H1 (cell line): Measurements from ENCODE around the gene ADNP2.

Source experiments
- CTCF ChIP-seq, 3 experiments: IDR thresholded peaks; 1 replicate in 2 of 3; 2 replicates in 1 of 3; pipeline versions ENCODE4 v1.5.1 to v1.6.1; 2011; ENCODE audit warnings: low read length in 3 of 3, mild to moderate bottlenecking in 3 of 3, inconsistent platforms in 2 of 3, low read depth in 1 of 3, moderate library complexity in 1 of 3; ENCODE audit not compliant: insufficient read depth in 1 of 3; ENCODE audit errors: control extremely low read depth in 1 of 3
- POLR2A ChIP-seq, 2 experiments: IDR thresholded peaks; 1 replicate in 1 of 2; 2 replicates in 1 of 2; pipeline ENCODE4 v1.6.1; 2011; ENCODE audit warnings: low read depth in 2 of 2, low read length in 2 of 2, mild to moderate bottlenecking in 2 of 2; ENCODE audit errors: control extremely low read depth in 1 of 2
- POLR2AphosphoS5 ChIP-seq: IDR thresholded peaks from 2 replicates; pipeline ENCODE4 v1.6.1; 2011; ENCODE audit warnings: low read depth, low read length

- TF ChIP-seq POLR2AphosphoS5 = peak; percentile 20; the same call in 1 of the 2 replicates
- TF ChIP-seq CTCF (IDR thresholded peaks at IDR 0.05; ENCODE audit: control extremely low read depth in 1 of 3, insufficient read depth in 1 of 3, low read depth in 1 of 3, low read length in 3 of 3) = no peak
- no peak for TF ChIP-seq POLR2A (IDR thresholded peaks at IDR 0.05; ENCODE audit: control extremely low read depth in 1 of 2, low read depth in 2 of 2, low read length in 2 of 2)
Measured at GRCh38 chr18:80137976-80138375, 28.9 kb downstream of the ADNP2 start.
